Upper lobe of left lung (tissue), 4 donors: ENCODE results near the gene FUT2.

Experiments
- POLR2A ChIP-seq, 4 donors: fragments of 450-650 bp; IDR thresholded peaks; one replicate each; pipeline ENCODE4 v1.5.1; 2016 to 2017; ENCODE audit warnings: antibody characterized with exemption in 4 of 4, mild to moderate bottlenecking in 2 of 4
- TF ChIP-seq, protein P1 (sequence below), 6 experiments: fragments of 450-650 bp in 4 of 6; fragments of 200-600 bp in 2 of 6; sonication (generic) in 2 of 6; IDR thresholded peaks; one replicate each; pipeline ENCODE4 v1.5.1; 2016 to 2019; ENCODE audit warnings: antibody characterized with exemption in 6 of 6

DNA sequence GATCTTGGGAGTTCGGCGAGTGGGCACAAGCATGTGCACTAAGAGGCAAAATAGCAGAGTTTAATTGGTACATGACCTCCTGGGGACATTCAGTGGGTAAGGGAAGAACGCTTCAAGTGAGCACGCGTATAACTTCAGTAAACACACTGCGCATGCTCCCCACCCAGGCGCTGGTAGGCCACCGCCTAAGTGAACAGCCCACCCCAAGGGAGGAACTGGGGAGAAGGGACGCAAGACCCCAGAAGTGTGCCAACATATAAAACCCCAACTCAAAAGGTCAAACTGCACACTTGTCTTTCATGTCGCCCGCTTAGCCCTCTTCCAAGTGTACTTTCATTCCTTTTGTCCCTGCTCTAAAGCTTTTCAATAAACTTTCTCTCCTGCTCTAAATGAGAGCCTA, 12.4 kb upstream of the FUT2 start:
- TF ChIP-seq, protein P1, sequence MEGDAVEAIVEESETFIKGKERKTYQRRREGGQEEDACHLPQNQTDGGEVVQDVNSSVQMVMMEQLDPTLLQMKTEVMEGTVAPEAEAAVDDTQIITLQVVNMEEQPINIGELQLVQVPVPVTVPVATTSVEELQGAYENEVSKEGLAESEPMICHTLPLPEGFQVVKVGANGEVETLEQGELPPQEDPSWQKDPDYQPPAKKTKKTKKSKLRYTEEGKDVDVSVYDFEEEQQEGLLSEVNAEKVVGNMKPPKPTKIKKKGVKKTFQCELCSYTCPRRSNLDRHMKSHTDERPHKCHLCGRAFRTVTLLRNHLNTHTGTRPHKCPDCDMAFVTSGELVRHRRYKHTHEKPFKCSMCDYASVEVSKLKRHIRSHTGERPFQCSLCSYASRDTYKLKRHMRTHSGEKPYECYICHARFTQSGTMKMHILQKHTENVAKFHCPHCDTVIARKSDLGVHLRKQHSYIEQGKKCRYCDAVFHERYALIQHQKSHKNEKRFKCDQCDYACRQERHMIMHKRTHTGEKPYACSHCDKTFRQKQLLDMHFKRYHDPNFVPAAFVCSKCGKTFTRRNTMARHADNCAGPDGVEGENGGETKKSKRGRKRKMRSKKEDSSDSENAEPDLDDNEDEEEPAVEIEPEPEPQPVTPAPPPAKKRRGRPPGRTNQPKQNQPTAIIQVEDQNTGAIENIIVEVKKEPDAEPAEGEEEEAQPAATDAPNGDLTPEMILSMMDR (IDR thresholded peaks at IDR 0.05) = no peak
- TF ChIP-seq POLR2A (IDR thresholded peaks at IDR 0.05) = no peak
